DMS 273 (cell line): ENCODE results near the gene TOP2A.

Experiments
- DNase-seq: peaks from one replicate; lab custom pipeline; 2025; ENCODE audit not compliant: unreplicated experiment; lab: John Stamatoyannopoulos, UW

Gene TOP2A, protein sequence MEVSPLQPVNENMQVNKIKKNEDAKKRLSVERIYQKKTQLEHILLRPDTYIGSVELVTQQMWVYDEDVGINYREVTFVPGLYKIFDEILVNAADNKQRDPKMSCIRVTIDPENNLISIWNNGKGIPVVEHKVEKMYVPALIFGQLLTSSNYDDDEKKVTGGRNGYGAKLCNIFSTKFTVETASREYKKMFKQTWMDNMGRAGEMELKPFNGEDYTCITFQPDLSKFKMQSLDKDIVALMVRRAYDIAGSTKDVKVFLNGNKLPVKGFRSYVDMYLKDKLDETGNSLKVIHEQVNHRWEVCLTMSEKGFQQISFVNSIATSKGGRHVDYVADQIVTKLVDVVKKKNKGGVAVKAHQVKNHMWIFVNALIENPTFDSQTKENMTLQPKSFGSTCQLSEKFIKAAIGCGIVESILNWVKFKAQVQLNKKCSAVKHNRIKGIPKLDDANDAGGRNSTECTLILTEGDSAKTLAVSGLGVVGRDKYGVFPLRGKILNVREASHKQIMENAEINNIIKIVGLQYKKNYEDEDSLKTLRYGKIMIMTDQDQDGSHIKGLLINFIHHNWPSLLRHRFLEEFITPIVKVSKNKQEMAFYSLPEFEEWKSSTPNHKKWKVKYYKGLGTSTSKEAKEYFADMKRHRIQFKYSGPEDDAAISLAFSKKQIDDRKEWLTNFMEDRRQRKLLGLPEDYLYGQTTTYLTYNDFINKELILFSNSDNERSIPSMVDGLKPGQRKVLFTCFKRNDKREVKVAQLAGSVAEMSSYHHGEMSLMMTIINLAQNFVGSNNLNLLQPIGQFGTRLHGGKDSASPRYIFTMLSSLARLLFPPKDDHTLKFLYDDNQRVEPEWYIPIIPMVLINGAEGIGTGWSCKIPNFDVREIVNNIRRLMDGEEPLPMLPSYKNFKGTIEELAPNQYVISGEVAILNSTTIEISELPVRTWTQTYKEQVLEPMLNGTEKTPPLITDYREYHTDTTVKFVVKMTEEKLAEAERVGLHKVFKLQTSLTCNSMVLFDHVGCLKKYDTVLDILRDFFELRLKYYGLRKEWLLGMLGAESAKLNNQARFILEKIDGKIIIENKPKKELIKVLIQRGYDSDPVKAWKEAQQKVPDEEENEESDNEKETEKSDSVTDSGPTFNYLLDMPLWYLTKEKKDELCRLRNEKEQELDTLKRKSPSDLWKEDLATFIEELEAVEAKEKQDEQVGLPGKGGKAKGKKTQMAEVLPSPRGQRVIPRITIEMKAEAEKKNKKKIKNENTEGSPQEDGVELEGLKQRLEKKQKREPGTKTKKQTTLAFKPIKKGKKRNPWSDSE (N-terminal part only)

DNA sequence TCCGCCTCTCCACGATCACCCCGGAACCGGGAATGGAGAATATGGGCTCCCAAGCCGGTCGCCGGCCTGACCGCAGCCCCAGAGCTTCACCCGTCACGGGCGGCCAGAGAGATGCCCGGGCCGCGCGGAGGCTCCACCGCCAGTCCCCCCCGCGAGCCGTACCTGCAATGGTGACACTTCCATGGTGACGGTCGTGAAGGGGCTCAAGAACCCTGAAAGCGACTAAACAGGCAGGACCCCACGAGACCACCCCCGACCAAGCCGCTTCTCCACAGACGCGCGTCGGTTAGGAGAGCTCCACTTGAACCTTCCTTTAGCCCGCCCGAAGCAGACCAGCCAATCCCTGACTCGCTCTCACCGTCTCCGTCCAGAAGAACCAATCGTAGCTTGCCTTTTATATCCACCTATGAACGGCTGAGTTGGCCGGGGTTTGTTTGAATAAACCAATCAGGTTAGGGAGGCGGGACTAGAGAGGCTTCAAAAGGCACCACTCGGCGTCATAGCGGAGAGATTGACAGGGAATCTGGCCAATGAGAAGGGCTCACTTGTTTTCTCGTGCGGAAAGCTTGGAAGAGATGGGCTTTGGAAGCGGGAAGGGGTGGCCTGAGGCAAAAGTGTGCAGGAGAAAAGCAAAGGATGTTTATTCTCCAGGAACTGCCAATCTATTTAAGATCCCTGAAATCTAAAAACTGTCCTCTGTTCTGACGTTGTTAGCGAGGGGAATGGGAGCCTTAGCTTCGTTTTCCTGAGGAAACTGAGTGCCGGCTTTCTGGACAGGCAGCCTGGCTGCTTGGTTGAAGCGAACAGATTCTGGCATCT is at the start of gene TOP2A:
TSS of gene TOP2A (minus strand) at position 288 of the 819 bp plus-strand sequence. CDS start at position 183, 105 bp downstream.
- DNase-seq = peak; percentile 100

DNA sequence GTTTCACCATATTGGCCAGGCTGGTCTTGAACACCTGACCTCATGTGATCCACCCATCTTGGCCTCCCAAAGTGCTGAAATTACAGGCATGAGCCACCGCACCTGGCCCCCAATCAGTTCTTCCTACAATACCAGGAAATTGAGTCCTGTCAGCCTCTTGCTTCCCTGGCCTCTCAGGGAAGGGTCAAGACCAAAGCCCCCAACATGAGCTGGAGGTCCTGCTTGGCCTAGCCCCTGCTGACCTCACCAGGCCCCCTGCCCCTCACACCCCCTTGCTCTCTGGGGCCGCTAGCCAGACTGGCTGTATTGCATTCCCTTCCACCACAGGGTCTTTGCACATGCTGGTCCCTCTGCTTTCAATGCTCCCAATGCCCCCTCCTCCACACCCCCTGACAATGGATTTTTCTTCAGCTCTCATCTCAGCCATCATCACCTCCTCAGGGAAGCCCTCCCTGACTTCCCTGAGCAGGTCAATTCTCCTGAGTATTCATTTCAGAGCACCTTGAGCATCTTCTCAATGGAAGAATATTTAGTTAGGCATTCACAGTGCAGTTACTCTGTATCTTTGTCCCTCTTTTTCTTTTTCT is 49.7 kb upstream of the TOP2A start:
- no peak for DNase-seq

DNA sequence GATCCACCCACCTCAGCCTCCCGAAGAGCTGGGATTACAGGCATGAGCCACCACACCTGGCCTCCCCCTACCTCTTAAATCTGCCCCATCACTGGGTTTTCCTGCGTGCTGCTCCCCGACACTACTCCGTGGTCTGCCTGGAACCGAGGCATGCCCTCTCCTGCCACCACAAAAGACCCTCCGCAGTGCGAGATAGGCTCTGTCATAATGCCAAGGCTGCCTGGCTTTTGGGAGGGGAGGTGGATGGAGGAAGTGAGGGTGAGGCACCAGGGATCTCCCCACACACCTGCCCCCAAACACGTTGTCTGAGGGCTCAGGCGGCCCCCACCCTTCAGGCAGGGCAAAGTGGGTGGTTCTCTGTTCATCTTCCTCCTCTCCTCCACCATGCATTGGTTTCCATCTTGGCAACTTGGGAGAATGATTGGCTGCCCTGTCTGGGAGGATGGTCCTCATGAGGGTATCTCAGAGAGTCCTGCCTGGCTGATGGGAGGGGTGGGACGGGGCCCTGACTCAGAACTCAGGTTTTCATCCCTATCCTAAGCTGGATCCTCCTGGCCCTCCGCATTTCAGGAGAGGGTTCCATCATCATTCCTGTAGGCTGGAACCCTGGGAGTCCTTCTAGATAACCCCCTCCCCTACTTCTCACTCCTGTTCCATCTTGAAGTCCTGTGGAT is 48.7 kb upstream of the TOP2A start:
- DNase-seq = no peak

DNA sequence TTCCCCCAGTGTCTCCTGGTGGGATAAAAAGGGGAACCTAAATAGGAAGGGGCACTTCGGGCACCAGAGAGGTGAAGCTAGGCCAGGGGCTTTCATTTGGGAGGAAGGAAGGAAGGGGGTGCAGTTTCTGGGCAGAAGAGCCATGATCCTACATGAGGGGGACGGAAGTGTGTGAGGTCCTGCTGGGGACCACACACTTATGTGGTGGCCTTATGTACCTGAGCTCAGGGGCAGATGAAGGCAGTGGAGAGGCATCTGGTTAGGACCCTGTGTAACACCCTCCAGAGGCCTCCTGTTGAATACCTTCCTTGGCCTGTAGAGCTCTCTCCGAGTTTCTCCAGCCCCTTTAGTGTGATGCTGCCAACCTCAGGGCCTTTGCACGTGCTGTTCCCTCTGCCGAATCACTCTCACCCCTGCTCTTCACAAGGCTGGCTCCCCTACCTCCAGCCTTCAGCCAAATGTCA is 46.7 kb upstream of the TOP2A start:
- DNase-seq = no peak

DNA sequence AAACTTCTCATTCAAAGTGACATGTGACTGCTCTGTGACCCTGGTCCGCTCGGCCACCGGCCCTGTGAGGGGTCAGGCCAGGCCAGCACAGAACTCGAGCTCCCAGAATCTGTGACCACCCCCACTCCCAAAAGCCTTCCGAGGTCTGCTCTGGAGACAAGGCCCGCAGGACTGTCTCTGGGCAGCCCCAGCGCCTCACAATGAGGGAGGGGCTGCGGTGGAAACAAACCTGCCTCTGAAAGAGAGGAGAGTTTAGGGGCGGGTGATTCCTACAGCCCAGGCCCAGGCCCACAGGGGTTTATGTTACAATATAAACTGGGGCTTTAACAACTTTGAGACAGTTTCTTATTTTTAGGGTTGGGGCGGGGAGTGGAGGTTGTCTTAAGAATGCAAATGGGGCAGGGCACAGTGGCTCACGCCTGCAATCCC is 45.4 kb upstream of the TOP2A start:
- DNase-seq = no peak

DNA sequence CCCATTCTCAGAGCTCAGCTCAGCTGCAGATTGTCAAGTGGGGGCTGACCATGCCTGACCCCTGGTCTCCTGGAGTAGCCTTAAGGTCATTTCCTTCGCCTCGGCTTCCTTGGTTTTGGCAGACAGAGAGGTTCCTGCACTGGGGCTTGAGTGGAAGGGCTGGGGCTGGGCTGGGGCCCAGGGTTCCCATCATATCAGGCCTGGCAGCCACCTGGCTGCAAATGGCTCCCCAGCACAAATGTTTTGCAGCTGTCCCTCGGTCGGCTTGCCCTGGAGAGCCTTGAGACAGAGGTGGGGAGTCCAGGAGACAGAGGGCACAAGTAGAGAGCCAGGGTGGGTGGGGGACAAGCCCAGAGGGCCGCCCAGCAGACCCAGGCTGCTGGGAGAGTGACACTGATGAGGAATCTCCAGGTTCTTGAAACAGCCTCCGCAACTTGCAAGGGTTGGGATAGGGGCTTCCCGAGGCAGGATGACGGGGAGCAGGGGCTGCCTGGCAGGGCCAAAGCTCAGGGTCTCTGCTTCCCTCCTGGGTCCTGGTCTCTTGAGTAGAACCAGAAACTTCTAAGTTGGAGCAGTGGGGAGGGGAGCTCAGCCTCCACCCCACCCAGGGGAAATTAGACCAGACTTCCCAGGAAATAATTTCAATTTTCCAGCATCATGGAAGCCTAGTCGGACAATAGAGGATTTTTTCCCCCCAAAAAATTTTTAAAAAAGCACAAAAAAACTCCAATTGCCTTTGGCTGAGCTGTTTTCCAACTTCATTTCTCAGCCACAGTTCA is 44.8 kb upstream of the TOP2A start:
- peak; percentile 34 for DNase-seq

DNA sequence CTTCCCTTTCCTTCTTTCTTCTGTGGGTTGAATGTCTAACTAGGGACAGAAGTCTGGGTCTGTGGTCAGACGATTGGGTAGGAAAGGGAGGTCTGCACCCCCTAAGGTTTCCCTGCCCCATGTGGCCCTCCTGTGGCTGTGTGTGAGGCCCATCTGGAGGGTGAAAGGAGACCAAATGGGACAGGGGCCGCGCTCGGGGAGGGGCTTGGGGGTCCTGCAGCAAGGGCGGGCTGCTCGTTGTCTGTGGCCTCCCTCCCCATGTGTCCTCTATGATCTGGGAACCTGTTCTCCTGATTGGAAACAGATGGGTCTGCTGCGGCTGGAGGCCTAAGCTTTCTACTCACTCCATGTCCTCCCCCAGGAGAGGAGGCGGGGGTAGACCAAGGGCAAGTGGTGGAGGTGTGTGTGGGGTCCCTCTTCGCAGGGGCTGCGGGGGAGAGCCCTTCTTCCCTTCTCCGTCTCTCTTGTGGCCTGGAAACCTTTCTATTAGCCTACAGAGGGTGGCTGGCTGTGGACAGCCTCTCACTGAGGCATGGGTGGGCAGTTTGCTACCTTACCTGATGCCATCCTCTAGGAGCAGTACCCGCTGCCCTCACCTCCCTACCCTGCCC is 44.1 kb upstream of the TOP2A start:
- DNase-seq = no peak

DNA sequence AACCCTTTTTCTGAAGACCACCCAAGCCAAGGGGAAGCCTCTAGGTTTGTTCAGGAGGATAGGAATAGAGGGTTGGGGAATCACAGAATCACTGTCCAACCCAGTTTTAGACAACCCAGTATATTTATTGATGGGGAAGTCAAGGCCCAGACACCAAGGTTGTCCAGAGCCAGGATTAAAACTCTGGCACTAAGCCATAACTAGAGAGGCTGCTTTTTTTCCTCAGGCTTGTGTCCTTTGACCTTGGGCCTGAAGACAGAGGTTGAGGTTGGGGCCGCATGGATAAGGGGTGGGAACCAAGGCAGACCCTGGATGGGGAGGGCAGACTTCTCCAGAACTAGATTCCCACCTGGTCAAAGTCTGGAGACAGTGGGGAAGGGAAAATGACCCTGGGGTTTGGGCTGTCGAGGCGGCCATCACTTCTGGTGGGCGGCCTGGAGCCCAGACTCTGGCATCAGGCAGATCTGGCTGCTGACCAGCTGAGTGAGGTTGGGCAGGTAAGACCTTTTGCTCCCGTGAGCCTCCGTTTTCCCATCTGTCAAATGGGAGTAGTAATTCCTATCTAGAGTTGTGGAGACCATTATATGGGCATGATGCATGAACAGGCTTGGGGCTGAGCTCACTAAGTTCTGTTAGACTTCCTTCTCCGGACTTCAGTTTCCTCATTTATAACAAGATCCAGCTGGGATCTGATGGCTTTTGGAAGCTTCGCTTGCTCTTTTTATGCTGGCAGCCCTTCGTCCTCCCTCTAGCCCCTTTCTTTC is 43.5 kb upstream of the TOP2A start:
- no peak for DNase-seq

DNA sequence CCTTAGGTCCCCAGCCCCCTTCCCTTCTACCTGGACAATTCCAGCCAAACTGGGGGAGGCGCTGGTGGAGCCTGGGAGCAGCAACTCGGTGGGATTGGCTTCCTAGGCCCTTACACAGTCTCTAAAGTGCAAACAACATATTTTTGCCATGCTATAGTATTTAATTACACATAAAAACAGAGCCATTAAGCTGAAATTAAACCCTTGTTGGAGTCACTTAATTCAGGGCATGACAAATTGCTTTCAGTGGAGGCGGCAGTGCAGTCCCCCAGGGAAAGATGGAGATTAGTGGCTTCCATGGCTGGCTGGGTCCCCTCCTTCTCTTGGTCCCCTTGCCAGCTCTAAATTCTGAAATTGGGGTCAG is 42.9 kb upstream of the TOP2A start:
- DNase-seq = peak; percentile 36

DNA sequence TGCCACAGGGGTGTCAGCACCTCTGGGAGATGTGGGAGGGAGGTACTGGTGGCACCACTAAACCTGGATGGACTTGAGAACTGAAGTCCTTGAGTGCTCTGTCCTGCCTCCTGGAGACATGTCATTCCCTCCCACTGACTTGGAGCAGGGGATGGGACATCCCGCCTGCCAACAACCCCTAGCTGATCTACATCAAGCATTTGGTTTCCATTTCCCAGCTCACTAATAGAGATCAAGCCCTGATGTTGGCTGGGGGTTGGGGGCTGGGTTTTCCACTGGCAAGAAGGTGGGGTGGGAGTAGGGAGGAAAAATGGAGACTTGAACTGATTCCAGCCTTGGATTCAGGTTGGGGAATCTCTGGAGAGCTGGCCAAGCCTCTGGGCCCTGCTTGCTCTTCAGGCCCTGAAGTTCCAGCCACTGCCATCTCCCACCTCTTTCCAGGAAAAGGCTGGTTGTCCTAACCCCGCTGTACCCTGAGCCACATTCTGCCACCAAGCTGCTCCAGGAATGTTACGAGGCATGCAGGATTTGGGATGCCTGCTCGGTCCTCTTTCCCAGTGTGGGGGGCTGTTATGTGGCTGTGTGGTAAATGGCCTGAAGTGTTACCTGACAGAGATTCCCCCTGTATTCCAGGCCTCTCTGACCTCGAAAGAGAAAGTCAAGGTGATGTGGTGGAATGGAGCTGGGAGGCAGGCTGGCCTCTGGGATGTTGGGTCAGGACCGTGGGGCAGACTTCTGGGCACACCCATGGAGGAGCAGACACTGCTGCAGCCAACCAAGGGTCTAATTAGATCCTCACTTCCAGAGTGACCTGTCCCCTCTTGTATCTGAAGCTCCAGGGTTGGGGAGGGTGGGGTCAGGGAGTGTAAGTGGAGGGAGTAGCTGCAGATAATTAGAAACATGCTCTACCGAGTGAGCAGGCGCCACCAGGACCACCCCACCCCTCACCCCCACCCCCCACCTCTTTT is 42.2 kb upstream of the TOP2A start:
- no peak for DNase-seq

DNA sequence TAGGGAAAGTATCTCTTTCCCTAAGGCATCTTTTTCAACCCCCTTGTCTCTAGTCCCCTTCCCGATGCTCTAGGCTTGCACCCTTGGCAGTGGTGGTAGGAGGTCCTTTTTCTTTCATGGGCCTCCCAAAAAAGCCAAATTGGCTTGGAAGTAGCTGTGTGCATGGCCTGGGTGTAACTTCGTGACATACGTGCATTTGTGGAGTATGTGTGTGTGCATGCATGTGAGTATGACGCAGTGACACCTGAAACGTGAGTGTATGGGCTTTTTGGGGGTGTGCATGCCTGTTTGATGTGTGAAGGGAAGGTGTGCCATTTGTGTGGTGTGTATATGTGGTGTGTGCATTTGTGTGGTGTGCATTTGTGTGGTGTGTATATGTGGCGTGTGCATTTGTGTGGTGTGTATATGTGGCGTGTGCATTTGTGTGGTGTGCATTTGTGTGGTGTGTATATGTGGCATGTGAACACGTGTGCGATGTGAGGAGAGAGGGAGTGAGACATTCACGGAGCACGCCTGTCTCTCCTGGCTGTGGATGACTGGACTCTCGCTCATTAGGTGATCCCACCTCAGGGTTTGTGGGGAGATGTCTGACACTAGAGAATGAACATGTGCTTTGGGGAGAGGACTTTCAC is 41.3 kb upstream of the TOP2A start:
- DNase-seq = no peak

DNA sequence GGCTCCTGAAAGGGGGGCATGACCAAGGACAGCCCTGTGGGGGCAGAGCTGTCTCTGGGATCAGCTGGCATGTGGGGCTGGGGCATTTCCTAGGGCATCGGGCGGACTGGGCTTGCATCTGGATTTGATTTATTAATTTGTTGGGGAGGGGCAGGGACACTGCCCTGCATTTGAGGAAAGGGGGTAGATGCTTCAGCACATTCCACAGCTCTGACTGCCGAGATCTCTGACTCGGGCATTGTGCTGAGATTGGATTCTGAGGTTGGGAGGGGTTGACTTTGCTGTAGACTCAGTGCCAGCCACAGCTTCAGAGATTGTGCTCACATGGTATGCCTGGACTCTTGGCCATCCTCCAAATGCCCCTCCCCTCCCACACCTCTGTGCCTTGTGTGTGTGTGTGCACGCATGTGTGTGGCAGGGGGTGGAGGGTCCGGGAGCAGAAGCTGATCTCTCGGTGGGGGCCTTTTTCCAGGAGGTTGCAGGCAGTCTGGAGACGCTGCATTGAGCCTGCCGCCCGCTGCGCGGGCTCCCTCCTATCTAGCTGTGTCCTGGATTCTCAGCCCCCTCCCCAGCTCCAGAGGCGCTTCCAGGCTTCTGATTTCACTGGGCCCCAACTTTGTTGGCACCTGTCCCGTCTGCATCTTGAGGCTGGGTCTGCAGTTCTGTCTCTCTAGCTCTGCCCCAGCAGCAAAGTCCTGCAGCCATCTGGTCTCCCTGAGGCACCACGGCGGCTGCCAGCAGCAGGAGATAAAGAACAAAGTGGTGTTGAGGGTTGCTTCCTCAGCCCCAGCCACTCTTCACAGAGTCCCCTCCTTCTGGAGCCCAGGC is 40.5 kb upstream of the TOP2A start:
- DNase-seq = peak; percentile 95

DNA sequence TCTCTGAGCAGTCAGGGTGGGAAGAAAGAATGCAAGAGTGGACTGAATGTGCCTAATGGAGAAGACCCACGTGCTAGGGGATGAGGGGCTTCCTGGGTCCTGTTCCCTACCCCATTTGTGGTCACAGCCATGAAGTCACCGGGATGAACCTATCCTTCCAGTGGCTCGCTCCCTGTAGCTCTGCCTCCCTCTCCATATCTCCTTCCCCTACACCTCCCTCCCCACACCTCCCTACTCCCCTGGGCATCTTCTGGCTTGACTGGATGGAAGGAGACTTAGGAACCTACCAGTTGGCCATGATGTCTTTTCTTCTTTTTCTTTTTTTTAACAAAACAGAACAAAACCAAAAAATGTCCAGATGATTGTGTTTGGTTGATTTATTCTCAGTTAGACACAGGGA is 39.7 kb upstream of the TOP2A start:
- DNase-seq = peak; percentile 52

DNA sequence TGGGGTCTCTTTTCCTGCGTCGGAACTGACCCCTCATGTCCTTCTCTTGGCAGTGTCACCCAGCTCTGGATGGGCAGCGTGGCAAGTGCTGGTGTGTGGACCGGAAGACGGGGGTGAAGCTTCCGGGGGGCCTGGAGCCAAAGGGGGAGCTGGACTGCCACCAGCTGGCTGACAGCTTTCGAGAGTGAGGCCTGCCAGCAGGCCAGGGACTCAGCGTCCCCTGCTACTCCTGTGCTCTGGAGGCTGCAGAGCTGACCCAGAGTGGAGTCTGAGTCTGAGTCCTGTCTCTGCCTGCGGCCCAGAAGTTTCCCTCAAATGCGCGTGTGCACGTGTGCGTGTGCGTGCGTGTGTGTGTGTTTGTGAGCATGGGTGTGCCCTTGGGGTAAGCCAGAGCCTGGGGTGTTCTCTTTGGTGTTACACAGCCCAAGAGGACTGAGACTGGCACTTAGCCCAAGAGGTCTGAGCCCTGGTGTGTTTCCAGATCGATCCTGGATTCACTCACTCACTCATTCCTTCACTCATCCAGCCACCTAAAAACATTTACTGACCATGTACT is 38.8 kb upstream of the TOP2A start:
- no peak for DNase-seq

DNA sequence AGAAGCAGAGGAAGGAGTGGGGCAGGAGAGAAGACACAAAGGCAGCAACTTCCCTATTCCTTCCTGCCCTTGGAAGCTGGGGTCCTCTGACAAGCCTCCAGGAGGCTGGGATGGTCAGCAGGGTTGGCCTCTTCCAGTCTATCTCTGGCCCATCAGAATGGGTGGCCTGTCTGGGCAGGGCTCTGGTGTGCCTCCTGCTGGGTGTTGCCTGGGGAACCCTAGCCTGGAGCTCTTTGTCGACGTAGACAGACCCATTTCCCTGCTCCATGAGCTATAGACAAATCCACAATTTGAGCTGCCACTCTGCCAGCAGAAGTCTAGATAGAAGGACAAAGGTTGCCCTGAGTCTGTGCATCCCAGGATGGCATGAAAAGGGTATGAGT is 36.9 kb upstream of the TOP2A start:
- no peak for DNase-seq
